Caco-2 (cell line): ENCODE measurements around the gene ACER2. TPM values are rescaled to one million over a fixed set of nuclear protein-coding genes. Genes with fewer than 3 reads are reported as not detected.
A peak's percentile ranks its signal among the peaks of the same experiment; 100 is the strongest.

Experiments
- BruUV-seq: library from RNA; stranded (reverse); fragments of 400-500 nt; replicated peaks from 2 replicates; lab custom pipeline; 2021; lab: Mats Ljungman, UMichigan
- CTCF ChIA-PET: fragments of 300-600 bp; sonication (Branson Sonifier 250); formaldehyde crosslinking; loops from one replicate; lab custom pipeline; 2022; ENCODE audit warnings: antibody characterized with exemption; lab: Charles Lee
- POLR2A ChIA-PET: fragments of 300-600 bp; sonication (Branson Sonifier 250); formaldehyde crosslinking; loops from one replicate; lab custom pipeline; 2022; ENCODE audit warnings: antibody characterized with exemption; lab: Charles Lee
- DNase-seq, 2 experiments: peaks; one replicate each; pipeline versions ENCODE4 v3.0.0 to v3.0.0-alpha.2; 2020 to 2022
- H3K27me3 ChIP-seq: replicated peaks from 2 replicates; pipeline ENCODE4 v1.6.0; 2011; ENCODE audit warnings: low read length; ENCODE audit not compliant: control insufficient read depth, insufficient read depth
- H3K36me3 ChIP-seq: 2 replicates; pipeline ENCODE4 v1.5.1; 2011; ENCODE audit warnings: low read length; ENCODE audit not compliant: control insufficient read depth, insufficient read depth
- H3K4me1 ChIP-seq: fragments of 250-450 bp; sonication (Bioruptor Pico); 2 replicates; pipeline ENCODE4 v1.5.1; 2020; ENCODE audit warnings: mild to moderate bottlenecking
- H3K4me3 ChIP-seq: 2 replicates; pipeline ENCODE4 v1.5.1; 2011; ENCODE audit warnings: low read depth, mild to moderate bottlenecking, control low read depth, low read length
- H3K9me3 ChIP-seq: fragments of 250-450 bp; sonication (Bioruptor Pico); 2 replicates; pipeline ENCODE4 v1.5.1; 2020; ENCODE audit warnings: mild to moderate bottlenecking, moderate library complexity
- H3K27ac Mint-ChIP-seq: one replicate; pipeline ENCODE4 v1.8.0; 2022; ENCODE audit warnings: mixed read lengths; ENCODE audit not compliant: unreplicated experiment
- H3K27me3 Mint-ChIP-seq: one replicate; pipeline ENCODE4 v1.8.0; 2022; ENCODE audit warnings: mixed read lengths; ENCODE audit not compliant: insufficient read depth, unreplicated experiment
- H3K36me3 Mint-ChIP-seq: one replicate; pipeline ENCODE4 v1.8.0; 2022; ENCODE audit warnings: mild to moderate bottlenecking, mixed read lengths; ENCODE audit not compliant: insufficient read depth, unreplicated experiment
- H3K4me1 Mint-ChIP-seq: one replicate; pipeline ENCODE4 v1.8.0; 2022; ENCODE audit warnings: low read depth, mixed read lengths; ENCODE audit not compliant: unreplicated experiment
- H3K4me3 Mint-ChIP-seq: one replicate; pipeline ENCODE4 v1.8.0; 2022; ENCODE audit warnings: mild to moderate bottlenecking, moderate library complexity, mixed read lengths; ENCODE audit not compliant: unreplicated experiment
- H3K9me3 Mint-ChIP-seq: one replicate; pipeline ENCODE4 v1.8.0; 2022; ENCODE audit warnings: mixed read lengths; ENCODE audit not compliant: unreplicated experiment
- intact Hi-C: fragments of 100-400 bp; cut with micrococcal nuclease; formaldehyde crosslinking; loops from one replicate; pipeline ENCODE4 v1.10.0; 2022; ENCODE audit not compliant: unreplicated experiment
- total RNA-seq: library from RNA; stranded (reverse); gene quantifications from 2 replicates; pipeline ENCODE4 v1.2.3, GENCODE V29; 2022
- TF ChIP-seq, protein P1 (sequence below), 2 experiments: fragments of 200-600 bp in 1 of 2; IDR thresholded peaks; 1 replicate in 1 of 2; 2 replicates in 1 of 2; pipeline versions ENCODE4 v1.5.1 to v1.8.0; 2011 to 2022; ENCODE audit warnings: antibody characterized with exemption in 1 of 2, control low read depth in 1 of 2, inconsistent platforms in 1 of 2, low read depth in 1 of 2, low read length in 1 of 2, mild to moderate bottlenecking in 1 of 2, moderate library complexity in 1 of 2; ENCODE audit not compliant: insufficient read depth in 1 of 2, severe bottlenecking in 1 of 2, unreplicated experiment in 1 of 2

ACER2 gene
- total RNA-seq, 1 experiment from 2014 or later: 2.4 TPM

DNA sequence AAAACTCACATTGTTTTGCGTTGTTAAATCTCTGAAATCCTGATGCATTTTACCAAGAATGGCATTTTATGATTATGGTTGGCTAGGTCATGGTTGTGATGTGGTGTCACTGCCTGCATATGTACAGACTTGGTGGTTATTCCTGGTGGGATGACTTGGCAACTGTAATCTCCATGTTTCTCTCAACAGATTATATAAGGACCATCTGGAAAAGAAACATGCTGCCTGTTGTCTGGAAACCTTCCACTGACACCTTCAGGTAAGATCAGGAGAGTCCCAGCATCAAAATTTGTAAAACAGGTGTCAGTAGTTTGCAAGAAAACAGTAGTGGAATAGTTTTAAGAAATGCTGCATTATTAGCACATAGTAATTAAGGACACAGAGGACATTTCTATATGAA lies 3.0 kb upstream of the ACER2 start:
- H3K4me1 ChIP-seq: peaks cover 20% of the 10 kb centered on the region; the same call in 1 of the 2 replicates
- no peaks in the 10 kb centered on the region for H3K4me1 Mint-ChIP-seq
- no peak overlapping the region for H3K4me3 Mint-ChIP-seq
- H3K27me3 Mint-ChIP-seq: no peaks in the 10 kb centered on the region
- peaks cover 10% of the 10 kb centered on the region for H3K9me3 Mint-ChIP-seq
- H3K36me3 Mint-ChIP-seq: no peaks in the 10 kb centered on the region
- H3K9me3 ChIP-seq: peaks cover 9% of the 10 kb centered on the region
- CTCF ChIA-PET: no interaction called here
- intact Hi-C loops: loop anchor here (5.0 kb wide), 1 partner anchor 33 kb away; no protein-coding TSS in a partner anchor
- no peak overlapping the region for H3K4me3 ChIP-seq
- no peak for DNase-seq
- H3K27ac Mint-ChIP-seq: no peak overlapping the region
- no peaks in the 10 kb centered on the region for H3K36me3 ChIP-seq
- TF ChIP-seq, protein P1, sequence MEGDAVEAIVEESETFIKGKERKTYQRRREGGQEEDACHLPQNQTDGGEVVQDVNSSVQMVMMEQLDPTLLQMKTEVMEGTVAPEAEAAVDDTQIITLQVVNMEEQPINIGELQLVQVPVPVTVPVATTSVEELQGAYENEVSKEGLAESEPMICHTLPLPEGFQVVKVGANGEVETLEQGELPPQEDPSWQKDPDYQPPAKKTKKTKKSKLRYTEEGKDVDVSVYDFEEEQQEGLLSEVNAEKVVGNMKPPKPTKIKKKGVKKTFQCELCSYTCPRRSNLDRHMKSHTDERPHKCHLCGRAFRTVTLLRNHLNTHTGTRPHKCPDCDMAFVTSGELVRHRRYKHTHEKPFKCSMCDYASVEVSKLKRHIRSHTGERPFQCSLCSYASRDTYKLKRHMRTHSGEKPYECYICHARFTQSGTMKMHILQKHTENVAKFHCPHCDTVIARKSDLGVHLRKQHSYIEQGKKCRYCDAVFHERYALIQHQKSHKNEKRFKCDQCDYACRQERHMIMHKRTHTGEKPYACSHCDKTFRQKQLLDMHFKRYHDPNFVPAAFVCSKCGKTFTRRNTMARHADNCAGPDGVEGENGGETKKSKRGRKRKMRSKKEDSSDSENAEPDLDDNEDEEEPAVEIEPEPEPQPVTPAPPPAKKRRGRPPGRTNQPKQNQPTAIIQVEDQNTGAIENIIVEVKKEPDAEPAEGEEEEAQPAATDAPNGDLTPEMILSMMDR (IDR thresholded peaks at IDR 0.05; ENCODE audit: insufficient read depth in 1 of 2, low read depth in 1 of 2, low read length in 1 of 2, severe bottlenecking in 1 of 2, unreplicated experiment in 1 of 2): no peak
- H3K27me3 ChIP-seq: no peaks in the 10 kb centered on the region
- no TSS peak for BruUV-seq
- POLR2A ChIA-PET: no interaction called here

- no peaks in the 10 kb centered on the region for H3K4me1 Mint-ChIP-seq
- no peaks in the 10 kb centered on the region for H3K36me3 ChIP-seq
- peaks cover under 1% of the 10 kb centered on the region for H3K9me3 Mint-ChIP-seq
- no peaks in the 10 kb centered on the region for H3K27me3 Mint-ChIP-seq
- DNase-seq: no peak
- ChIA-PET CTCF (interaction anchor here (1.1 kb wide), 1 partner anchor 56 kb away, joined by 4 read pairs; no protein-coding TSS in a partner anchor), POLR2A (no interaction called here)
- BruUV-seq: TSS peak; percentile 69
- H3K4me3 ChIP-seq: peak overlapping the region; percentile 27
- H3K4me3 Mint-ChIP-seq: peak overlapping the region; percentile 96
- no peaks in the 10 kb centered on the region; the same call in none of the 2 replicates for H3K9me3 ChIP-seq
- H3K4me1 ChIP-seq: peaks cover 20% of the 10 kb centered on the region; the same call in 1 of the 2 replicates
- intact Hi-C loops: loop anchor here (1.0 to 5.0 kb wide), 3 partner anchors 28 to 48 kb away; partner anchors contain the start of gene RPS6
- TF ChIP-seq, protein P1 (IDR thresholded peaks at IDR 0.05; ENCODE audit: insufficient read depth in 1 of 2, low read depth in 1 of 2, low read length in 1 of 2, severe bottlenecking in 1 of 2, unreplicated experiment in 1 of 2): no peak
- H3K27ac Mint-ChIP-seq: no peak overlapping the region
- H3K27me3 ChIP-seq: no peaks in the 10 kb centered on the region
- H3K36me3 Mint-ChIP-seq: no peaks in the 10 kb centered on the region
These were observed 505 bp upstream of the ACER2 start for GRCh38 chr9:19408316-19408692.

DNA sequence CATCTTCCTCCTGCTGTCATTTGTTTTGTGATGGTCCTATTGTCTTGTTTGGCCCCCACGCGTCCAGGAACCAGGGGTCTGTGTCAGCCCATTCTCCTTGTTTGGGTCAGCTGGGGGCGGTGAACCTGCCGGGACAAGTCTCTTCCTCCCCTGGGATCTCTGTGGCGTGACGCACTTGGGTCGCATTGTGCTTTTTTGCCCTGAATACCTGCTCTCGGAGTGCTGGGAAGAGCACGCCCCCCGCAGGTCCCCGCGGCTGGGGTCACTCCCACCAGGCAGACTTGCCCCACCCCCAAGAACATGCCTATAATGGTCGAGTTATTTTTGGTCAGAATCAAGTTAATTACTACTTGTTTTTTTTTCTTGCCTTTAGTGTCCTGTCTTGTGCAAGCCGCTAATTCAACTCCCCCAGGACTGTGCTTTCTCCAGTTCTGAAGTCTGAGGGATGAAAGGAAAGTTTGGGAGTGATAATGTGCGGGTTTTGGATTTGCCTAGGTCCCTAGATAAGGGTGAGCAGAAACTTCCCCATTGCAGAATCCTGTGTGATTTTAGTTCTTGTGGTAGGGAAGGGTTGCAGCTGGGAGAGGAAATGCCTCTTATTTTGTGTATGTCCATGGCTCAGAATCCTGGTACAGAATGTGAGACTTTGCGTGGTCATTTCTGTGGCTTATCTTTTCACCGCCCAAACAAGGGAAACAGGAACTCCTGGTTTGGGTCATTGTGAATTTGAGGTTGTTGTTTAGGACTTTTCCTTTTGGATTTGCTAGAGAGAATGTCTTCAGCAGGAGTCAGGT lies 789 bp downstream of the ACER2 start:
- no peaks in the 10 kb centered on the region for H3K27me3 ChIP-seq
- H3K4me1 ChIP-seq: peaks cover 12% of the 10 kb centered on the region; the same call in 1 of the 2 replicates
- no peaks in the 10 kb centered on the region for H3K9me3 ChIP-seq
- H3K27ac Mint-ChIP-seq: peak overlapping the region; percentile 55
- H3K4me3 Mint-ChIP-seq: peak overlapping the region; percentile 96
- TSS peak; percentile 41 for BruUV-seq
- H3K36me3 ChIP-seq: no peaks in the 10 kb centered on the region
- no peaks in the 10 kb centered on the region for H3K27me3 Mint-ChIP-seq
- H3K4me1 Mint-ChIP-seq: no peaks in the 10 kb centered on the region
- H3K36me3 Mint-ChIP-seq: no peaks in the 10 kb centered on the region
- TF ChIP-seq, protein P1 (IDR thresholded peaks at IDR 0.05; ENCODE audit: insufficient read depth in 1 of 2, low read depth in 1 of 2, low read length in 1 of 2, severe bottlenecking in 1 of 2, unreplicated experiment in 1 of 2): no peak
- intact Hi-C loops: loop anchor here (2.0 to 5.0 kb wide), 2 partner anchors 37 to 47 kb away; no protein-coding TSS in a partner anchor
- DNase-seq: peak; percentile 36 to 45
- peak overlapping the region; percentile 48 for H3K4me3 ChIP-seq
- no peaks in the 10 kb centered on the region for H3K9me3 Mint-ChIP-seq
- ChIA-PET CTCF (interaction anchor here (1.1 kb wide), 1 partner anchor 55 kb away, joined by 4 read pairs; no protein-coding TSS in a partner anchor), POLR2A (no interaction called here)
